K562 (cell line): ENCODE measurements around the gene EML2. TPM values are rescaled to one million over a fixed set of nuclear protein-coding genes. Genes with fewer than 3 reads are reported as not detected.

Experiments used
- EP400 ChIP-seq: fragments of 450-650 bp; IDR thresholded peaks from 2 replicates; pipeline ENCODE4 v1.6.1; 2017; ENCODE audit warnings: antibody characterized with exemption, mild to moderate bottlenecking, moderate library complexity
- FOXM1 ChIP-seq, 2 experiments: fragments of 450-650 bp in 1 of 2; sonication (generic) in 1 of 2; formaldehyde crosslinking in 1 of 2; IDR thresholded peaks; 2 replicates each; pipeline versions ENCODE4 v1.6.1 to v1.9.0; 2017 to 2022; ENCODE audit warnings: low read depth in 2 of 2, mild to moderate bottlenecking in 2 of 2, missing genetic modification reagents in 1 of 2, moderate library complexity in 1 of 2
- MITF ChIP-seq: IDR thresholded peaks from 2 replicates; pipeline ENCODE4 v1.6.1; 2014; ENCODE audit warnings: antibody characterized with exemption
- NR2F6 ChIP-seq: fragments of 450-650 bp; formaldehyde crosslinking; IDR thresholded peaks from 2 replicates; pipeline ENCODE4 v1.4.0; 2020; ENCODE audit warnings: mild to moderate bottlenecking
- SMARCC2 ChIP-seq: fragments of 450-650 bp; IDR thresholded peaks from 2 replicates; pipeline ENCODE4 v1.6.1; 2017; ENCODE audit warnings: antibody characterized with exemption, moderate library complexity, mild to moderate bottlenecking, low read depth
- ZC3H4 ChIP-seq: sonication (generic); formaldehyde crosslinking; IDR thresholded peaks from 2 replicates; pipeline ENCODE4 v1.9.0; 2021; ENCODE audit warnings: missing genetic modification reagents, borderline replicate concordance
- ZNF184 ChIP-seq: sonication (generic); formaldehyde crosslinking; IDR thresholded peaks from 2 replicates; pipeline ENCODE4 v1.5.0; 2020; ENCODE audit warnings: missing genetic modification reagents
- polyA plus RNA-seq, 8 experiments: library from polyadenylated mRNA; depleted of rRNA in 4 of 8; stranded (reverse) in 5 of 8; unstranded in 3 of 8; fragments of >200 nt; fragmentation: Nextera tagmentation in 2 of 8; fragmentation: Illumina TruSeq in 1 of 8; extraction: Ambion mirVana in 2 of 8; extraction: Trizol in 1 of 8; gene quantifications; 2 replicates each; pipeline versions ENCODE4 v1.2.1 to v1.2.3, GENCODE V29; 2011 to 2014; ENCODE audit warnings: inconsistent platforms in 1 of 8, missing spikeins in 1 of 8
- total RNA-seq, 7 experiments: library from RNA; depleted of rRNA in 6 of 7; stranded (reverse); fragments of >200 nt in 6 of 7; fragmentation: Illumina TruSeq in 2 of 7; extraction: Trizol in 2 of 7; gene quantifications; 2 replicates each; pipeline versions ENCODE4 v1.2.1 to v1.2.3, GENCODE V29; 2011 to 2021; ENCODE audit warnings: low replicate concordance in 1 of 7
- TF ChIP-seq, protein P1 (sequence below), 2 experiments: fragments of 450-650 bp; IDR thresholded peaks; 2 replicates each; pipeline ENCODE4 v1.6.1; 2018; ENCODE audit warnings: mild to moderate bottlenecking in 2 of 2, low read depth in 1 of 2; ENCODE audit not compliant: partially characterized antibody in 2 of 2
- TF ChIP-seq, protein P2 (sequence below), 2 experiments: fragments of 450-650 bp in 1 of 2; IDR thresholded peaks; 2 replicates each; pipeline ENCODE4 v1.6.1; 2011 to 2017; ENCODE audit warnings: low read depth in 2 of 2, antibody characterized with exemption in 1 of 2, borderline replicate concordance in 1 of 2, low read length in 1 of 2, mild to moderate bottlenecking in 1 of 2, mixed read lengths in 1 of 2; ENCODE audit not compliant: control insufficient read depth in 1 of 2
- TF ChIP-seq, protein P3 (sequence below): fragments of 250-450 bp; sonication (Bioruptor Pico); IDR thresholded peaks from 2 replicates; pipeline ENCODE4 v1.8.0; 2022; ENCODE audit warnings: inconsistent platforms

EML2 gene
- total and polyA plus RNA-seq, 9 of the 15 experiments (the other 6 are each of a cell fraction or from before 2014, with no cell fraction given) = 2.6 to 69.6 (median 24.8) TPM

GRCh38 chr19:45584332-45585157, 54.7 kb downstream of the EML2 start, which contains the start of gene OPA3 (continued):
- TF ChIP-seq, protein P1, sequence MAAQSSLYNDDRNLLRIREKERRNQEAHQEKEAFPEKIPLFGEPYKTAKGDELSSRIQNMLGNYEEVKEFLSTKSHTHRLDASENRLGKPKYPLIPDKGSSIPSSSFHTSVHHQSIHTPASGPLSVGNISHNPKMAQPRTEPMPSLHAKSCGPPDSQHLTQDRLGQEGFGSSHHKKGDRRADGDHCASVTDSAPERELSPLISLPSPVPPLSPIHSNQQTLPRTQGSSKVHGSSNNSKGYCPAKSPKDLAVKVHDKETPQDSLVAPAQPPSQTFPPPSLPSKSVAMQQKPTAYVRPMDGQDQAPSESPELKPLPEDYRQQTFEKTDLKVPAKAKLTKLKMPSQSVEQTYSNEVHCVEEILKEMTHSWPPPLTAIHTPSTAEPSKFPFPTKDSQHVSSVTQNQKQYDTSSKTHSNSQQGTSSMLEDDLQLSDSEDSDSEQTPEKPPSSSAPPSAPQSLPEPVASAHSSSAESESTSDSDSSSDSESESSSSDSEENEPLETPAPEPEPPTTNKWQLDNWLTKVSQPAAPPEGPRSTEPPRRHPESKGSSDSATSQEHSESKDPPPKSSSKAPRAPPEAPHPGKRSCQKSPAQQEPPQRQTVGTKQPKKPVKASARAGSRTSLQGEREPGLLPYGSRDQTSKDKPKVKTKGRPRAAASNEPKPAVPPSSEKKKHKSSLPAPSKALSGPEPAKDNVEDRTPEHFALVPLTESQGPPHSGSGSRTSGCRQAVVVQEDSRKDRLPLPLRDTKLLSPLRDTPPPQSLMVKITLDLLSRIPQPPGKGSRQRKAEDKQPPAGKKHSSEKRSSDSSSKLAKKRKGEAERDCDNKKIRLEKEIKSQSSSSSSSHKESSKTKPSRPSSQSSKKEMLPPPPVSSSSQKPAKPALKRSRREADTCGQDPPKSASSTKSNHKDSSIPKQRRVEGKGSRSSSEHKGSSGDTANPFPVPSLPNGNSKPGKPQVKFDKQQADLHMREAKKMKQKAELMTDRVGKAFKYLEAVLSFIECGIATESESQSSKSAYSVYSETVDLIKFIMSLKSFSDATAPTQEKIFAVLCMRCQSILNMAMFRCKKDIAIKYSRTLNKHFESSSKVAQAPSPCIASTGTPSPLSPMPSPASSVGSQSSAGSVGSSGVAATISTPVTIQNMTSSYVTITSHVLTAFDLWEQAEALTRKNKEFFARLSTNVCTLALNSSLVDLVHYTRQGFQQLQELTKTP (IDR thresholded peaks at IDR 0.05; ENCODE audit: low read depth in 1 of 2, partially characterized antibody in 2 of 2) = peak in 1 of 2 experiments; percentile 30
- TF ChIP-seq SMARCC2 (no peak), EP400 (peak; percentile 95), ZC3H4 (CRISPR knock-in tag) (no peak), NR2F6 (CRISPR knock-in tag) (no peak), FOXM1 (IDR thresholded peaks at IDR 0.05; ENCODE audit: low read depth) (no peak; the same call in 1 of the 2 replicates), FOXM1 (CRISPR knock-in tag; IDR thresholded peaks at IDR 0.05; ENCODE audit: low read depth) (0 out of 2 replicates have a peak, but pooled peaks have one; percentile 13), MITF (peak; percentile 74; the same call in 1 of the 2 replicates), ZNF184 (CRISPR knock-in tag) (no peak)
- TF ChIP-seq, protein P2, sequence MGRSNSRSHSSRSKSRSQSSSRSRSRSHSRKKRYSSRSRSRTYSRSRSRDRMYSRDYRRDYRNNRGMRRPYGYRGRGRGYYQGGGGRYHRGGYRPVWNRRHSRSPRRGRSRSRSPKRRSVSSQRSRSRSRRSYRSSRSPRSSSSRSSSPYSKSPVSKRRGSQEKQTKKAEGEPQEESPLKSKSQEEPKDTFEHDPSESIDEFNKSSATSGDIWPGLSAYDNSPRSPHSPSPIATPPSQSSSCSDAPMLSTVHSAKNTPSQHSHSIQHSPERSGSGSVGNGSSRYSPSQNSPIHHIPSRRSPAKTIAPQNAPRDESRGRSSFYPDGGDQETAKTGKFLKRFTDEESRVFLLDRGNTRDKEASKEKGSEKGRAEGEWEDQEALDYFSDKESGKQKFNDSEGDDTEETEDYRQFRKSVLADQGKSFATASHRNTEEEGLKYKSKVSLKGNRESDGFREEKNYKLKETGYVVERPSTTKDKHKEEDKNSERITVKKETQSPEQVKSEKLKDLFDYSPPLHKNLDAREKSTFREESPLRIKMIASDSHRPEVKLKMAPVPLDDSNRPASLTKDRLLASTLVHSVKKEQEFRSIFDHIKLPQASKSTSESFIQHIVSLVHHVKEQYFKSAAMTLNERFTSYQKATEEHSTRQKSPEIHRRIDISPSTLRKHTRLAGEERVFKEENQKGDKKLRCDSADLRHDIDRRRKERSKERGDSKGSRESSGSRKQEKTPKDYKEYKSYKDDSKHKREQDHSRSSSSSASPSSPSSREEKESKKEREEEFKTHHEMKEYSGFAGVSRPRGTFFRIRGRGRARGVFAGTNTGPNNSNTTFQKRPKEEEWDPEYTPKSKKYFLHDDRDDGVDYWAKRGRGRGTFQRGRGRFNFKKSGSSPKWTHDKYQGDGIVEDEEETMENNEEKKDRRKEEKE (IDR thresholded peaks at IDR 0.05; ENCODE audit: borderline replicate concordance in 1 of 2, control insufficient read depth in 1 of 2, low read depth in 2 of 2, low read length in 1 of 2) = no peak
- TF ChIP-seq, protein P3, sequence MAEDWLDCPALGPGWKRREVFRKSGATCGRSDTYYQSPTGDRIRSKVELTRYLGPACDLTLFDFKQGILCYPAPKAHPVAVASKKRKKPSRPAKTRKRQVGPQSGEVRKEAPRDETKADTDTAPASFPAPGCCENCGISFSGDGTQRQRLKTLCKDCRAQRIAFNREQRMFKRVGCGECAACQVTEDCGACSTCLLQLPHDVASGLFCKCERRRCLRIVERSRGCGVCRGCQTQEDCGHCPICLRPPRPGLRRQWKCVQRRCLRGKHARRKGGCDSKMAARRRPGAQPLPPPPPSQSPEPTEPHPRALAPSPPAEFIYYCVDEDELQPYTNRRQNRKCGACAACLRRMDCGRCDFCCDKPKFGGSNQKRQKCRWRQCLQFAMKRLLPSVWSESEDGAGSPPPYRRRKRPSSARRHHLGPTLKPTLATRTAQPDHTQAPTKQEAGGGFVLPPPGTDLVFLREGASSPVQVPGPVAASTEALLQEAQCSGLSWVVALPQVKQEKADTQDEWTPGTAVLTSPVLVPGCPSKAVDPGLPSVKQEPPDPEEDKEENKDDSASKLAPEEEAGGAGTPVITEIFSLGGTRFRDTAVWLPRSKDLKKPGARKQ (CRISPR knock-in tag) = no peak
